A673 (cell line): ENCODE results near the gene CHGA. TPM values are rescaled to one million over a fixed set of nuclear protein-coding genes. Genes with fewer than 3 reads are reported as not detected.

Experiments
- BruUV-seq: library from RNA; stranded (reverse); fragments of 400-500 nt; replicated peaks from 2 replicates; lab custom pipeline; 2021; lab: Mats Ljungman, UMichigan
- CTCF ChIA-PET: fragments of 300-600 bp; sonication (Branson Sonifier 250); formaldehyde crosslinking; loops from one replicate; lab custom pipeline; 2022; ENCODE audit warnings: antibody characterized with exemption; lab: Charles Lee
- POLR2A ChIA-PET: fragments of 300-600 bp; sonication (Branson Sonifier 250); formaldehyde crosslinking; loops from one replicate; lab custom pipeline; 2022; ENCODE audit warnings: antibody characterized with exemption; ENCODE audit not compliant: low non-redundant PET; lab: Charles Lee
- DNase-seq: peaks from one replicate; pipeline ENCODE4 v3.0.0-alpha.2; 2015; ENCODE audit warnings: low spot score
- H3K27ac ChIP-seq: fragments of 200-600 bp; sonication (generic); 2 replicates; pipeline ENCODE4 v1.5.1; 2016; ENCODE audit warnings: mixed run types, low read depth, mild to moderate bottlenecking, mixed read lengths, antibody characterized with exemption, low read length; ENCODE audit not compliant: poor library complexity, severe bottlenecking
- H3K27me3 ChIP-seq: fragments of 200-600 bp; sonication (generic); replicated peaks from 2 replicates; pipeline ENCODE4 v1.6.1; 2017; ENCODE audit warnings: mixed run types, low read depth, mild to moderate bottlenecking, mixed read lengths, antibody characterized with exemption, low read length; ENCODE audit not compliant: insufficient read depth, poor library complexity
- H3K36me3 ChIP-seq: fragments of 200-600 bp; sonication (generic); 2 replicates; pipeline ENCODE4 v1.6.1; 2016; ENCODE audit warnings: mixed run types, mild to moderate bottlenecking, mixed read lengths, antibody characterized with exemption, low read length; ENCODE audit not compliant: insufficient read depth, poor library complexity, severe bottlenecking
- H3K4me1 ChIP-seq: fragments of 200-600 bp; sonication (generic); 2 replicates; pipeline ENCODE4 v1.6.1; 2017; ENCODE audit warnings: mixed run types, mild to moderate bottlenecking, mixed read lengths, antibody characterized with exemption, low read length; ENCODE audit not compliant: insufficient read depth, poor library complexity, severe bottlenecking
- H3K4me3 ChIP-seq: fragments of 200-600 bp; sonication (generic); 2 replicates; pipeline ENCODE4 v1.5.1; 2016; ENCODE audit warnings: low read depth, mixed run types, mild to moderate bottlenecking, mixed read lengths, low read length; ENCODE audit not compliant: poor library complexity, severe bottlenecking
- H3K9me3 ChIP-seq: fragments of 200-600 bp; sonication (generic); 2 replicates; pipeline ENCODE4 v1.6.1; 2016; ENCODE audit warnings: mixed run types, low read depth, mild to moderate bottlenecking, mixed read lengths, antibody characterized with exemption, low read length; ENCODE audit not compliant: poor library complexity, severe bottlenecking
- CTCF ChIP-seq: fragments of 300-800, 200-600 bp; sonication (generic); conservative IDR thresholded peaks from 2 replicates; pipeline ENCODE4 v1.5.1; 2017; ENCODE audit warnings: low read depth, mild to moderate bottlenecking, antibody characterized with exemption, low read length, moderate library complexity, mixed read lengths
- EZH2 ChIP-seq: fragments of 200-600 bp; sonication (generic); IDR thresholded peaks from 2 replicates; pipeline ENCODE4 v1.6.1; 2017; ENCODE audit warnings: borderline replicate concordance, low read depth, mild to moderate bottlenecking, mixed read lengths, antibody characterized with exemption, low read length; ENCODE audit not compliant: poor library complexity, severe bottlenecking
- intact Hi-C: fragments of 100-400 bp; cut with micrococcal nuclease; formaldehyde crosslinking; loops from one replicate; pipeline ENCODE4 v1.10.0; 2022; ENCODE audit not compliant: unreplicated experiment
- total RNA-seq: library from RNA; stranded (reverse); gene quantifications from 2 replicates; pipeline ENCODE4 v1.2.3, GENCODE V29; 2021

CHGA gene
- total RNA-seq, 1 experiment from 2014 or later: 14.8 TPM

DNA sequence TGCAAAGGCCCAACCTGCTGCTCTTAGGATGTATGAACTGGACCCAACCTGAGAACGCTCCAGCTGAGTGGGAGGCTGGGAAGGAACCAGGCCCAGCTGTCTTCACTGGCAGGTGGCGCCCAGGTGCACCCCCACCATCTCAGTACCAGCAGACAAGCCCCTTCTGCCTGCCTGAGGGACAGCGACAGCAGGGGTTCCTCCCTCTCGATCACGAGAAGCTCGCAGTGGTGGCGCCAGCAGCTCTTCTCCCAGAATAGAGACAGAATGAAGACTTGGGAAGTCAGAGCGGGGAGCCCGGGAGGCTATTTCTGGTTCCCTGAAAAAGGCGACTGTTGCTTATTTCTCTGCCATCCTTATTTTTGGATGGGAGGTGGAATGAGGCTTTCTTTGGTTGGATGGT is 46.5 kb downstream of the CHGA start:
- TF ChIP-seq EZH2: no peak
- no peak for TF ChIP-seq CTCF
- Histone ChIP-seq H3K4me1 (no peaks in the 10 kb centered on the region), H3K27me3 (no peaks in the 10 kb centered on the region), H3K27ac (no peak overlapping the region), H3K4me3 (no peak overlapping the region), H3K9me3 (no peaks in the 10 kb centered on the region), H3K36me3 (no peaks in the 10 kb centered on the region)
- ChIA-PET CTCF (no interaction called here), POLR2A (no interaction called here)
- intact Hi-C loops: no loop called here
- BruUV-seq: no TSS peak
- DNase-seq: no peak

DNA sequence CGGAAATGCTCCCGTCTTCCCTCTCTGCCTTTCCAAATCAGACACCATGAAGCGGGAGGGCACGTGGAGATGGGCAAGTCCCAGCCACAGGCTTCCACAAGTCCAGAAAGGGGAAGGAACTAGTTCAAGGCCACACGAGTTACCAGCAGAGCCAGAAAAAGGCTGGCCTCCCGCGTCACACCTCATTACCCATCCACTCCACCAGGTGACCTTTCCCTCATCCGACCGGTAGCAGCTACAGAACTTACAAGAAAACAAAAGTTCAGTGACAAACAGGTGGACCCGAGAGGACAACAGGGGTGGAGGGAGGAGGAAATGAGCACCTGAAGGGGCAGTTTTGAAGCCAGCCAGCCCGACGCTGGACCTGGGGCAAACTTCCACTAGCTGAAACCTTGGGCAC is 46.9 kb downstream of the CHGA start:
- TF ChIP-seq CTCF (no peak), EZH2 (no peak)
- Histone ChIP-seq H3K27me3 (no peaks in the 10 kb centered on the region), H3K36me3 (no peaks in the 10 kb centered on the region), H3K27ac (no peak overlapping the region), H3K4me1 (no peaks in the 10 kb centered on the region), H3K4me3 (no peak overlapping the region), H3K9me3 (no peaks in the 10 kb centered on the region)
- POLR2A ChIA-PET: no interaction called here
- intact Hi-C loops: no loop called here
- BruUV-seq: no TSS peak
- DNase-seq: no peak
- CTCF ChIA-PET: no interaction called here

DNA sequence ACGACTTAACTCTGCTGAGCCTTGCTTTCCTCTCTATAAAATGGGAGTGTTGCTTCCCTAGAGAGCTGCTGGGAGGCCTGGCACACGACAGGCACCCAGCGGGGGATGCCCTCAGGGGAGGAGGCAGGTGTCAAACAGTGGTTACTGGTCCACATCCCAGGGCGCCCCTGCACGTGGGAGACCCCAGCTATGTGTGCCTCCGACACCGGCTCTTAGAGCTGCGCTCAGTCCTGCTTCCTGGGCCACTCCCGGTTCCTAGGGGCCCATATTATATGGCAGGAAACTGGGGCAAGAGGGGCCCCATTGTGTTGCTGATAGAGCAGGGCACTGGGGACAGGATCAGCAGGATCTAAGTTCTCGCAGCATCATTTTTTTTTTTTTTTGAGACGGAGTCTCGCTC is 47.3 kb downstream of the CHGA start:
- Histone ChIP-seq H3K27me3 (no peaks in the 10 kb centered on the region), H3K4me1 (no peaks in the 10 kb centered on the region), H3K9me3 (no peaks in the 10 kb centered on the region), H3K4me3 (no peak overlapping the region), H3K27ac (no peak overlapping the region), H3K36me3 (no peaks in the 10 kb centered on the region)
- TF ChIP-seq EZH2: no peak
- TF ChIP-seq CTCF: no peak
- BruUV-seq: no TSS peak
- DNase-seq: no peak
- intact Hi-C loops: no loop called here
- CTCF ChIA-PET: no interaction called here
- POLR2A ChIA-PET: no interaction called here
